Measurements from ENCODE around the gene RIGI.
"Not testable (repeated sequence)": the region's sequence is repeated elsewhere in the genome, so short reads cannot be mapped to it uniquely, and the experiment has no call there.

Gene RIGI

DNA sequence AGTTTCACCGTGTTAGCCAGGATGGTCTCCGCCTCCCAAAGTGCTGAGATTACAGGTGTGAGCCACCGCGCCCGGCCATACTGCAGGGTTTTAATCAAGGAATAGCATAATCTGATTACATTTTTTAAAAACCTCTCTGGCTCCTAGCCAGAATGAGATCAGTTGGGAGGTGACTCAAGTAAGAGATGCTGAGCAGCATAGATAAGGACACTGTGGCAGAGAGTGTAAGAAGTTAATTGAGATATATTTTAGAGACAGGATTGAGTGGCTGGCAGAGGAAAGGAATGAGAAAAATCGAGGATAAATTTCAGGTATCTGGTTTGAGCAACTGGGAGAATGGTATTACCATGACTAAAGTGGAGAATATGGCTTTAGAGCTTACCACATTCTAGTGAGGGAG is 7.3 kb upstream of the RIGI start:
- TF ChIP-seq, protein P1, sequence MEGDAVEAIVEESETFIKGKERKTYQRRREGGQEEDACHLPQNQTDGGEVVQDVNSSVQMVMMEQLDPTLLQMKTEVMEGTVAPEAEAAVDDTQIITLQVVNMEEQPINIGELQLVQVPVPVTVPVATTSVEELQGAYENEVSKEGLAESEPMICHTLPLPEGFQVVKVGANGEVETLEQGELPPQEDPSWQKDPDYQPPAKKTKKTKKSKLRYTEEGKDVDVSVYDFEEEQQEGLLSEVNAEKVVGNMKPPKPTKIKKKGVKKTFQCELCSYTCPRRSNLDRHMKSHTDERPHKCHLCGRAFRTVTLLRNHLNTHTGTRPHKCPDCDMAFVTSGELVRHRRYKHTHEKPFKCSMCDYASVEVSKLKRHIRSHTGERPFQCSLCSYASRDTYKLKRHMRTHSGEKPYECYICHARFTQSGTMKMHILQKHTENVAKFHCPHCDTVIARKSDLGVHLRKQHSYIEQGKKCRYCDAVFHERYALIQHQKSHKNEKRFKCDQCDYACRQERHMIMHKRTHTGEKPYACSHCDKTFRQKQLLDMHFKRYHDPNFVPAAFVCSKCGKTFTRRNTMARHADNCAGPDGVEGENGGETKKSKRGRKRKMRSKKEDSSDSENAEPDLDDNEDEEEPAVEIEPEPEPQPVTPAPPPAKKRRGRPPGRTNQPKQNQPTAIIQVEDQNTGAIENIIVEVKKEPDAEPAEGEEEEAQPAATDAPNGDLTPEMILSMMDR (IDR thresholded peaks at IDR 0.05; ENCODE audit: borderline replicate concordance, insufficient read depth, low read depth, low read length), result no peak
- no peak overlapping the region for H3K4me3 ChIP-seq (ENCODE audit: low read depth, low read length)

DNA sequence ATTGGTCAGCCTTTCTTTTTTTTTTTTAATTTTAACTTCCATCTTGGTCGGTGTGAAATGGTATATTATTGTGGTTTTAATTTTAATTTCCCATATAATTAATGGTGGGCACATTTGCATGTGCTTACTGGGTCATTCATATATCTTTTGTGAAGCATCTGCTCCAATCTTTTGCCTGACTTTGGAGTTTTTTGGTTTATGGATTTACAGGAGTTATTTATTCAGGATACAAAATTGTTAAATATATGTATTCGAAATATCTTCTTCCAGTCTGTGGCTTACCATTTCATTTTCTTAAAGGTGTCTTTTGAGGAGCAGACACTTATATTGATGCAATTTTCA is 682 bp upstream of the RIGI start:
- TF ChIP-seq, protein P1 (IDR thresholded peaks at IDR 0.05; ENCODE audit: borderline replicate concordance, insufficient read depth, low read depth, low read length), result no peak
- H3K4me3 ChIP-seq (ENCODE audit: low read depth, low read length), result peak overlapping the region; percentile 62

DNA sequence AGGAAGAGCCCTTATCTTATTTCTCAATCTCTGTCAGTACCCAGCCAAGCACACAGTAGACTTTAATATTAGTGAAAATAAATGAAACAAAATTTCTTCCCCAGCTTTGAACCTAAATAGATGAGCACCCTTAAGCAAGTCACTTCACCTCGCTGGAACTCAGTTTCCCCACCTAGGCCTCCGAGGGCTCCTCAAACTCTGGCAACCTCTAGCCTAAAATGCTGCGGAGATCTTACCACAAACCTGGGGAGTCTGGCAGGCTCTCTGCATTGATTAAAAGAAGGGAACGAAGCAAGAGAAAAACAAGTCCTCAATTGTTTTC is 326 bp downstream of the RIGI start:
- peak overlapping the region; percentile 62 for H3K4me3 ChIP-seq (ENCODE audit: low read depth, low read length)
- TF ChIP-seq, protein P1 (IDR thresholded peaks at IDR 0.05; ENCODE audit: borderline replicate concordance, insufficient read depth, low read depth, low read length), result no peak

DNA sequence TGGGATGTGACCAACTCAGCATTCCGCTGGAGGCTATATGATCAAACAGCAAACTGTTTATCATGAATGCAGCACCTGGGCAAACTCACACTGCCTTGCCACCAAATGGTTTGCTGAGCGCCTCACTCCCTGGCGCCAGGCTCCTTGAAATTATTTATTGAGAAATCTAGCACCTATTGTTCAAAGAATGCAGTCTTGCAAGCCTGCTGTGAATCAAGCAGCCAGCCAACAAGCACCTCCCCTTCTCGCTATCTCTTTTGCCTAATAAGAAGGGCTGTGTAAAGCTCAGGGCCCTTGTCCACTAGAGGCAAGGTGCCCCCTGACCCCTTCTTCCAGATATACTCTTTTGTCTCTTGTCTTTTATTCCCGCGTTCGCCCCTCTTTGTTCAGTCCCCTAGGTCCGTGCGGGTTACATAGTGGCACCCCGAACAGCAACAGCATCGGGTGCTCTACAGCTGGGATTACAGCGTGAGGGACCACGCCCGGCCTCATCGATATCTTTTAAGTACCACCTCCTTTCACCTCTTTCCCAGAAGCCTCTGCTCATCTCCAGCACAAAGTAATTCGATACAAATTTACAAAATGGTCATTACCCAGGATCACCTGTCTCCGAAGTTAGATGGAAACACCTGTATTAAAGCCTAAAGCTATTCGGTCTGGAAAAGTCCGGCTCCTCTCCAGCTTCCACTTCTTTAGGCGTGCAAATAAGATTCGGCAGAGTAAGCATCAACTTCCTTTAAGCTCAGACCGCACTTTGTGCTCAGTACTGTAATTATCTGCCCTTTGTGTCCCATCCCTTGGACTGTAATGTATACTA is 896 bp downstream of the RIGI start:
- H3K4me3 ChIP-seq (ENCODE audit: low read depth, low read length), result peak overlapping the region; percentile 62
- TF ChIP-seq, protein P1 (IDR thresholded peaks at IDR 0.05; ENCODE audit: borderline replicate concordance, insufficient read depth, low read depth, low read length), result no peak

DNA sequence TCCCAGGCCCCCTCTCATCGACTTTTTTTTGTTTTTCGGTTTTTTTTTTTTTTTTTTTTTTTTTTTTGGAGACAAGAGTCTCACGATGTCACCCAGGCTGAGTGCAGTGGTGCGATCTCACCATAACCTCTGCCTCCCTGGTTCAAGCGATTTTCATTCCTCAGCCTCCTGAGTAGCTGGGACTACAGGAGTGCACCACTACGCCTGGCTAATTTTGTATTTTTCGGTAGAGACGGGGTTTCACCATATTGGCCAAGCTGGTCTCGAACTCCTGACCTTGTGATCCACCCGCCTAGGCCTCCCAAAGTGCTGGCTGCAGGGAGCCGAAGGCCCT is 1.5 kb downstream of the RIGI start:
- not testable (repeated sequence) for H3K4me3 ChIP-seq (ENCODE audit: low read depth, low read length)

DNA sequence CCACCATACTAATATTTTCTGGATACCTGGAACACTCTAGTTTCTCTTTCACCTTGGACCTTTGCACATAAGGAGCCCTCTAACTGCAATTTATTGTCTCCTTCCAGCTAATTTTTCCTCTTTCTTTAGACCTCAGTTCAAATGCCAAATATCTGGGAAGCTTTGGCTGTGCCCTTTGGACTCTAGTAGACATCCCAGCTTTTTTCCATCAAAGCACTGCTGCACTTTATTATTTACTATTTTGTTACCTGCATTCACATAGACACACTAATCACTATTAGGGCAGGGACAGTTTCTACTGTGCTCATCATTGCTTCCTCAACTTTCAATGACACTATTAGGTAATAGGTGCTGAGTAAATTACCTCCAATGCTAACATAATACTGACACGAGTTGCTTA is 2.1 kb downstream of the RIGI start:
- TF ChIP-seq, protein P1 (IDR thresholded peaks at IDR 0.05; ENCODE audit: borderline replicate concordance, insufficient read depth, low read depth, low read length), result no peak

DNA sequence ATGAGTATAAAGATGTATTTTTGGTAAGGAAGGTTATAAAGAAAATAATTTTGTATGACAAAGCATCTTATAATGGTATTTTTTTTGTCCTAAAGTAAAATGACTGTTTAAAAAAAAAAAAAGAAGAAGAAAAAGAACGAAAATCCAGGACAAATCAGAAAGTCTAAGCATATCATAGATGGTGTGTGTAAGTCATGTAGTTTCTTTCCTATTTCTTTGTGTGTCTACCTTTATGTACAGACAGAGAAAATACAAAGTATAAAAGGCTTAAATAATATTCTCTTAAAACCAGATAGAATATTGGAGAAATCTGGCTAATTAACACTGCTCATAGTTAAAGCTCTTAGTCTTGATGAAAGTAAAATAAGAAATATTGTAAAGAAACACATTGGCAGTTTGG is 7.7 kb downstream of the RIGI start:
- TF ChIP-seq, protein P1 (IDR thresholded peaks at IDR 0.05; ENCODE audit: borderline replicate concordance, insufficient read depth, low read depth, low read length), result no peak
- no peak overlapping the region for H3K4me3 ChIP-seq (ENCODE audit: low read depth, low read length)

More for the DNA sequence above, 2.1 kb downstream of the RIGI start:
- H3K4me3 ChIP-seq (ENCODE audit: low read depth, low read length), result no peak overlapping the region

DNA sequence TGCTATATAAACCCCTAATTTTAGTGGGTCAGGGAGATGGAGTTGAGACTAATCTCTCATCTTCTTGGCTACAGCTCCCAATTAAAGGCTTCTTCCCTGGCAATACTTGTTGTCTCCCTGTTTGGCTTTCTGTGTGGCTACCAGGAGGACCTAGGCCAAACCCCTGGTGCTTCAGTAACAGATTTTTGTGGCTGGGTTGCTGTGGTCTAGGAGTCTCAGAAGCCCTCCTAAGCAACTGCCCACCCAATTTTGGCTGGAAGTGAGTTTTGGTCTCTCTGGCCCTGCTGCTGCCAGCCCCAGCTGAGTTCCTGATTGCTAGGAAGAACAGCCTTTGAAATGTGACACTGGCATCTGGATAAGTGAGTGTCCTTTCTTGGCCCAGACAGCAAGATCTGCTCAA is 9.8 kb downstream of the RIGI start:
- H3K4me3 ChIP-seq (ENCODE audit: low read depth, low read length), result no peak overlapping the region
- TF ChIP-seq, protein P1 (IDR thresholded peaks at IDR 0.05; ENCODE audit: borderline replicate concordance, insufficient read depth, low read depth, low read length), result no peak

Data from GM12875 (cell line).